GM18858 (cell line): Measurements from ENCODE around the gene SYNE3.

Source experiments
- ATAC-seq: cut with Tn5 transposase; IDR thresholded peaks from one replicate; pipeline ENCODE4 v1.9.1; 2021; ENCODE audit not compliant: unreplicated experiment

SYNE3 gene, protein sequence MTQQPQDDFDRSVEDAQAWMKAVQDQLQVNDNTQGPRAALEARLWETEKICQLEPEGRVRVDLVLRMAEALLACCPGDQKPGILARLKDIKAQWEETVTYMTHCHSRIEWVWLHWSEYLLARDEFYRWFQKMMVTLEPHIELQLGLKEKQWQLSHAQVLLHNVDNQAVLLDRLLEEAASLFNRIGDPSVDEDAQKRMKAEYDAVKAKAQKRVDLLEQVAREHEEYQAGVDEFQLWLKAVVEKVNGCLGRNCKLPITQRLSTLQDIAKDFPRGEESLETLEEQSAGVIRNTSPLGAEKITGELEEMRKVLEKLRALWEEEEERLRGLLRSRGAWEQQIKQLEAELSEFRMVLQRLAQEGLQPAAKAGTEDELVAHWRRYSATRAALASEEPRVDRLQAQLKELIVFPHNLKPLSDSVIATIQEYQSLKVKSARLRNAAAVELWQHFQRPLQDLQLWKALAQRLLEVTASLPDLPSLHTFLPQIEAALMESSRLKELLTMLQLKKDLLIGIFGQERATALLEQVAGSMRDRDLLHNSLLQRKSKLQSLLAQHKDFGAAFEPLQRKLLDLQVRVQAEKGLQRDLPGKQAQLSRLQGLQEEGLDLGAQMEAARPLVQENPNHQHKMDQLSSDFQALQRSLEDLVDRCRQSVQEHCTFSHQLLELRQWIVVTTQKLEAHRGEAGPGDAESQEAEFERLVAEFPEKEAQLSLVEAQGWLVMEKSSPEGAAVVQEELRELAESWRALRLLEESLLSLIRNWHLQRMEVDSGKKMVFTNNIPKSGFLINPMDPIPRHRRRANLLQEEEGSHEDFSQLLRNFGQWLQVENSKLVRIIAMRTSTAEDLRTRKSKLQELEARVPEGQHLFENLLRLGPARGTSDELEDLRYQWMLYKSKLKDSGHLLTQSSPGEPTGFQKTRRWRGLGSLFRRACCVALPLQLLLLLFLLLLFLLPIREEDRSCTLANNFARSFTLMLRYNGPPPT

DNA sequence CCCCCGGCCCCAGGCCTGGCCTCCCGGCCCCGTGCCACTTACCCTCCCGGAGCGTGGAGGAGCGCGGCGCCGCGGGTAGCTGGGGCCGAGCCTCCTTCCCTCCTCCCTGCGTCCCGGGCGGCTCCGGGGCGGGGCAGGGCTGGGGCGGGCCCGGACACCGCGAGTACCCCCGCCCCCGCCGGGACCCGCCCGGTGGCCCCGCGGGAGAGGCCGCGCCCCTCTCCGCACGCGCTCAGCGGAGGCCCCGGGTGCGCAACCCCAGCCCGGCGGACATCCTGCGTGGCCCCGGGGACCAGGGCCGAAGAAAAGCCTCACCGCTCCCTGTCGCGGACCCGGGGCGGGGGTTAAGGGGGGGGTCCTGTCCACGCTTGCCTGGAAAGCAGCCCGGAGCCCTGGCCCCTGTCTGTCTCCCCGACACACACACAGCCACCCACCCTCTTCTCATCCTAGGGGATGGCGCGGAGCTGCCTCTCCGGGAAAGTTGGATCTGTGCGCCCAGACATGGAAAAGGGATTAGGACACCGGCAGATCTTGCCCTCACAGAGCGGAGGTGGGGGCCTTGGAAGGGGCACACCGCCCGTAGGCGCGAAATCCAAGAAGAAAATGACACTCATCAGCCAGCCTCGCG is at the start of gene SYNE3:
SYNE3 (minus strand) TSS at position 97 of the 628 bp plus-strand sequence. CDS start 40,829 bp downstream, outside the sequence.
- no peak for ATAC-seq

DNA sequence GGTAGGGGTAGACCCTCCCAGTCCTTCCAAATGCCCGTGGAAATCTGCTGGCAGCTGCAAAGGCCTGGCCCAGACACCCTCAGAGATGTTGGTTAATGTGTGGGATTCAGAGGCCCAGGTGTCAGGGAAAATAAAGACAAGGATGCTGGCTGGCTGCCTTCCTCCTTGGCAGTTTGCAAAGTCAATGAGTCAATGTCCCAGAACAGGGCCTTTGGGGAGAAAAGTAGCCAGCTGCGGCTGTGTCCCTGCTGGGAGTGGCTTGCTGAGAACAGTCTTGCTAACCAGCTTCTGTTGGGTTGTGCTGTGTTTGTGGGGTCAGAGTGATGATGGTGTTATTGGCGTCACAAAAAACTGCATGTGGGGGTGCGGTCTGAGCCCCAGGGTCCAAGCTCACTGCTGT is 47.6 kb upstream of the SYNE3 start:
- ATAC-seq: no peak

DNA sequence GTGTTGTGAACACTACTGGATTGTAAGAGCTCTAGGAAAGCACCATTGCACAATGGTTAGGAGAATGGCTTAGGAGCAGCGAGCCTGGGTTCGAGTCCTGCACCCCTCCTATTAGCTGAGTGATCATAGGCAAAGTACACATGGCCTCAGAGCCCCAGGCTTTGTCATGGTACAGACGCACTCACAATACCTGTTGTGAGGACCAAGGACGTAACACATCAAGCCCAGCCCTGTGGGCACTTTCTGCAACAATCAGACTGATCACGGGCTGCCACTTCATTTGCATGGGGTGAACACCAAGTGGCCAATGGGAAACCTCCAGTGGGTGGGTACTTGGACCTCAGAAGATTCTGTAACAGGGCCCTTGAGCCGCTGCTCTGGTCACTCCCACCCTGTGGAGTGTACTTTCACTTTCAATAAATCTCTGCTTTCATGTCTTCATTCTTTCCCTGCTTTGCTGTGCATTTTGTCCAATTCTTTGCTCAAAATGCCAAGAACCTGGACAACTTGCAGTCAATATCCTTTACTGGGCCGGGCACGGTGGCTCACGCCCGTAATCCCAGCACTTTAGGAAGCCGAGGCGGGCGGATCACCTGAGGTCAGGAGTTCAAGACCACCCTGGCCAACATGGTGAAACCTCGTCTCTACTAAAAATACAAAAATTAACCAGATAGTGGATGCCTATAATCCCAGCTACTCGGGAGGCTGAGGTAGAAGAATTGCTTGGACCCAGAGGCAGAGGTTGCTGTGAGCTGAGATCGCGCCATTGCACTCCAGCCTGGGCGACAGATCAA is 46.6 kb upstream of the SYNE3 start:
- ATAC-seq: no peak

DNA sequence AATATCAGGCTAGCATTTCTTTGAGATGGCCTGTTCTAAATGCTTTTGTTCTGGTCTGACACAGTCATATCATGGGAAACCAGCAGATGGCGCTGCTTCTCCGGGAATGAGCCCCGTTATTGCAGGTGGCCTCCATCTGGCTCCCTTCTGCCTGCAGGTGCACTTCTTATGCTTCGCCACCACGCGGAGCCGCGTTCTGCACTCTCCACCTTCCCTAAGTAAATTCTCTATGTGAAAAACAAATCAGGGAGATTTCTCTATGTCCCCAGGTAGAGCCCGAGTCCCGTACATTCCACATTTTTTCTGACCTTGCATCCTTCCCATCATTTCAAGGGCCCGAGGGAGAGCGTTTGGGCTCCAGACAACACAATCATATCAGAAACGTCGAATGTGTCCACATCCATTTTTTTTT is 44.6 kb upstream of the SYNE3 start:
- peak; percentile 82 for ATAC-seq

DNA sequence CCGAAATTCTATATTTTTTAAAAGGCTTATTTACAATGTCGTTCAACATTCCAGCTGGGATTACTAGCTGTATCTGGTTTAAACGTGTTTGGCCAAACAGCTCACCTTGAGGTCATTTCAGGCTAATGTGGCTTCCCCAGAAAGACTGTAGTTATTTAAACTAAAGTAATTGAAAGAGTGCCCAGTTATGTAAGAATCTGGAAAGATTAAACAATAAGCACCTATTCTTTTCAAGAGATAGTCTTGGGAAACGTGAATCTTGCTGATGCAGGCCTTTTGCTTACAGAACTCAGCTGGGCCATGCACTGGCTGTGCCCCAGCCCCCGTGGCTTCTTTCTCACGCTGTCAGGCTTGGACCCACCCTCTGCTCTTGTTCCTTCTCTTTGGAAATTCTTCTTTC is 42.8 kb upstream of the SYNE3 start:
- ATAC-seq: no peak

DNA sequence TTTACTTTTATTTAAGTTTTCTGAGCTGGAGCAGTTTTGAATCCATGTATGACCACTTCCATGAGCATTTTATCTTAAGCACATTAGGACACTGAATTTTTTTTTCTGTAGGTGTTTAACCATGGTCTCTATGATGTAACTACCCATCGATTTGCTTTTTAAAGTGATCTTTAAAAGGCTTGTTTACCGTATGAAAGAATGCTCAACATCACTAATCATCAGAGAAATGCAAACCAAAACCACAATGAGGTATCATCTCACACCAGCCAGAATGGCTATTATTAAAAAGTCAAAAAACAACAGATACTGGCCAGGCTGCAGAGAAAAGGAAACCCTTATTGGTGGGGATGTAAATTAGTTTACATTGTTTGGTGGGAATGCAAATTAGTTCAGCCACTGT is 41.4 kb upstream of the SYNE3 start:
- no peak for ATAC-seq

DNA sequence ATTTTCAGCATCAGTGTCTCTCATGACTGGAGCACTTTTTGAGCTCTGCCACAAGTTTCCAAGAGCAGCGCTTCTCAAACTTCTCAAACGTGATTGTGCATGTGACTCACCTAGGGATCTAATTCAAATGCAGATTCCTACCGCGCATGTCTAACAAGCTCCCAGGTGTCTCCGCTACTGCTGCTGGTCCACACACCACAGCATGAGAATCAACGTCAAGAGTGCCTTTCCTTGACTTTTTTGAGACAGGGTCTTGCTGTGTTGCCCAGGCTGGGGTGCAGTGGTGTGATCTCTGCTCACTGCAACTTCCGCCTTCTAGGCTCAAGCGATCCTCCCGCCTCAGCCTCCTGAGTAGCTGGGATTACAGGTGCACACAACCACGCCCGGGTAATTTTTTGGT is 40.8 kb upstream of the SYNE3 start:
- ATAC-seq: no peak

DNA sequence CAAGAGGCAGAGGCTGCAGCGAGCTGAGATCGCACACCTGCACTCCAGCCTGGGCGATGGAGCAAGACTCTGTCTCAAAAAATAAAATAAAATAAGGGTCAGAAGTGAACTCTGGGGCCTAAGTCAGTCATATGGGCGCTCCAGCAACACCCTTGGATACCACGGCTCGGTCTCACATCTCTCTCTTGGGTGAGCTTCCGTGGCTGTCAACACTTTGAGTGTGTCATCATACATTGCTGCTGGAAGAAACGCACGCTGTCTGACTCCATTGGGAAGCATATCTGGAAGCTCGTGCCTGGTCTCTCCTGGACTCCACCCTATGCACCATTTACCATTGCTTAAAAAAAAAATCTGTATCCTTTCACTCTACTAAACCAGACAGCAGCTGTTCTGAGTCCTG is 38.6 kb upstream of the SYNE3 start:
- ATAC-seq: no peak

DNA sequence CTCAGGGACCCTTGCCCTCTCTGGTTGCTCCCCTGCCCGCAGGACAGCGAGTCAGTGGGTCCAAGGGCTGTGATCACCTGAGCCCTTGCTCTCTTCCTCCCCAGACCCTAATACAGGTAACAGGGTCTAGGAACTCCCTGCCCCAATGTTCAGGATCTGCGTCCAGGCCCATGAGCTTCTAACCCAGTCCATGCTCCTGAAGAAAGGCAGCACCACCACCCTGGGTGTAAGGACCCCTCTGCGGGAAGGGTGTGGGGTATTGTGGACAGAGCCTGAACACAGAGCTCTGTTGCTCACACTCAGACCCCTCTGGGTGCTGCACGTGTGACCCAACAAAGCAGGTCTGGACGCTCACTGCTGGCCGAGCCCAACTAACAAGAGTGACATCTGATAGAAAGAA is 36.7 kb upstream of the SYNE3 start:
- no peak for ATAC-seq

DNA sequence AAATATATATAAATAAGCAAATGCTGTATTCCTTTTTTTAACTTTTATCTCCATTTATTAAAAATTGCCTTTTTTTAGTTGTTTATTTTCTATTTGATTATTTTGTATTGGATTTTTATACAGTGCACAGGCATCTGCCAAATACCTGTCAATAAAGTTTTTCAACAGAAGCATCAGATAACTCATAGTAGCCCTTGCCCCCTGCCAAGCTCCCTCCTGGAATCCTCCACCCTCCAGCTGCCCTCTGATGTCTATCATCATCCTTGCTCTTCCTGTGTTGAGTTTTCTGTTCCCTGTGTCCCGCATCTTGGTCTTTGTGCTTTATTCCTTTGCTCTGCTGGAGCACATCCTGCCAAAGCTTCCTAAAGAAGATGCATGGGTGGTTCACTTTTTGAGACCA is 35.0 kb upstream of the SYNE3 start:
- no peak for ATAC-seq

DNA sequence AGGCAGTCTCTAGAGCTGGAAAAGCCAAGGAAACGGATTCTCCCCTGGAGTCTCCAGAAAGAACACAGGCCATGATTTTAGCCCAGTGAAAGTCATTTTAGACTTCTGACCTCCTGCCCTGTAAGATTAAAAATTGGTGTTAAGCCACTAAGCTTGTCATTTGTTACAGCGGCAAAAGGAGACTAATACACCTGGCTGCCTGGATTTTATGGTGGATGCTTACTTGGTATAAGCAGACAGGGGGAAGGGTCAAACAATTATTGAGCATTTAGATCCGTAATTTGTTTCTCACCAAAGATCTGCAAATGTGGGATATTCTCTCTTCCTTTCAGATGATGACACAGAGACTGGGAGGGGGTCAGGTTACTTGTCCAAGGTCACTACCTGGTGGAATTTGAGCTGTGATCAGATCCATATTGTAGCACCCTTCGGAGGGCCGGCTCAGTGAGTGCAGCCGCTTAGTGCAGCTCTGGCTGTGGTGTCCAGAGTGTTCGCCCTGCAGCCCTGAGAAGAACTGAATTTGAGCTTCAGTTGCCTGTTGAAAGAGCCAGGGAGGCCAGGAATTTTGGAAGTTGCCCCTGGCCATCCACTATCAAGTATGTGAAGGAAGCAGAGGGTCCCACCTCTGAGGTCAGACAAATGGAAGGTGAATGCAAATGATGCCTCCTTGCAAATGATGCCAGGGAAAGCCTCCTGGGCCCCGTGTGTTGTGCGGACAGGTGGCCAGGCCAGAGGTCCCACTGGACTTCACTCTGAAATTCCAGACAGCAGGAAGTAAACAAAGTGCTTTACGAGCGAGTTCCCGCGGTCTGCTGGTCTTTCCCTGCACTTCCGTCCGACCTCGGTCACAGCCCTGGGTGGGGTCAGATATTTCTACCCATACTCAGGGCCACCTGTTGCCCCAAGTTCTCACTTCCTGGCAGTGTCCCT is 33.5 kb upstream of the SYNE3 start:
- ATAC-seq: no peak

DNA sequence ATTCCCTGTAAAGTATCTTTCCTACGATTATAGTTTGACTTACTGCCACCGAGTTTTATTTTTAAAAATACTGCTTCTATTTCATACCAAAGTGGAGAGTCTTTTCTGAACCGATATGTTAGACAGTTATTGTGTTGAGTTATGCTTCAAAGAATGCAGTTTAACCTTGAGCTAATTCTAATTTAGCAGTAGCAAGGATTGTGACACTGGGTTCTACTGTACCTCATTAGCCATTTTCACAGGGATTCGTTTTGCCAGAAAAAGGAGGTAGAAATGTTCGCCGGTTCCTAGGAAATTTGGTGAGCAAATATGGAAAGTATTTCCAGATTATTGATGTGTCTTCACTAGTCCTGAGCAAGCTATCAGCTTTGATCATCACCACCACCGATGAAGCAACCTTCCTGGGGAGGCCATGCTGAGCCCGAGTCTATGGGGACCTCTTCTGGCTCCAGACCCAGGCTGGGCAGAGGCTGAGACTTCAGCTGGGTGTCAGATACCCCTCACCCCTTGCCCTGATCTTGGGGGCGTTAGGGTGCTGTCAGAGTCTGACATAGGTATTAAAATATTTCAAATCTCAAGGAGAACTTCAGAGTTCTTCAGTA is 32.0 kb upstream of the SYNE3 start:
- ATAC-seq: no peak

DNA sequence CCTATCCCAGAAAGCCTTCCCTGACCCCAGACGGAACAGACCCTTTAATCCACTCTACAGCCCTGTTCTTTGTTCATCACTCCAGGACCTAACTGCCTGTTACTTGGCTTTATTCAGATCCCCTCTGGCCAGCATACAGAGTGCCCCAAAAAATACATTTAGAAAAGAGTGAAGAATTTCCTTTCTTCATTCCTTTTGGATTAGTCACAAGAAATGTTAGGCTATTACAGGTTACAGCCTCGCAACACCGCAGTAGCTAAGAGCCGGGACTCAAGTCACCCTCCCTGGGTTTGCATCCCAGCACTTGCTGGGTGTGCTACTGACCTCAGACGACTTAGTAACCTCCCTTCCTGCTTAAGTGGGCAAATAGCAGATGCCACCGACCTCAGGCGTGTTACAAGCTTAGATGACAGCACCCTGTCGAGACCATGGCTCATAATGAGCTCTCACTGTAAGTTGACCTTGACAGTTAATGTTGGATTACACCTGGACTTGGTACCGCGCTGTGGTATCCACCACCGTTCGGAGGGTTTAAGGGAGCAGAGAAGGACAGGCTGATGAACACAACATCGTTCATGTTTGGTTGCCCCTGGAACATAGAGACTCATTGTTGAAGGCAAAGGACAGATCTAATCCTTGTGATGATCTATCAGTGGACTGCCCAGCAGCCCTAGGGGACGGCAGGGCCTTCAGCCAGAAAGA is 31.3 kb upstream of the SYNE3 start:
- ATAC-seq: no peak

DNA sequence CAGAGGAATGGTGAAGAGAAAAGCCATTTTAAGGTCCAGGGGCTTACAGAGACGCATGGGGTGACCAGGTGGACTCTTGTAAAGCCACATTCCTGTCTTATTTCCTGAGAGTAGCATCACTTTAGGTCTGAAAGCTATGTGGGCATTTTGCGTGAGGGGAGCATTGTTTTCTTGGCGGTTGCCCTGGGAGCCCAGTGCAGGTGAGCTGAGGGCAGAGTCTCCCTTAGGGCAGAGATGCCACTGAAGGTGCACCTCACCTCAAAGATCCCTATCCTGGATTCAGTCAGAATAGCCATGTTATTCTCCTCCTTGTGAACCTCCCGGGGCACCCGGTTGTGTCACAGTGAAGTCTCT is 30.8 kb upstream of the SYNE3 start:
- ATAC-seq: no peak

DNA sequence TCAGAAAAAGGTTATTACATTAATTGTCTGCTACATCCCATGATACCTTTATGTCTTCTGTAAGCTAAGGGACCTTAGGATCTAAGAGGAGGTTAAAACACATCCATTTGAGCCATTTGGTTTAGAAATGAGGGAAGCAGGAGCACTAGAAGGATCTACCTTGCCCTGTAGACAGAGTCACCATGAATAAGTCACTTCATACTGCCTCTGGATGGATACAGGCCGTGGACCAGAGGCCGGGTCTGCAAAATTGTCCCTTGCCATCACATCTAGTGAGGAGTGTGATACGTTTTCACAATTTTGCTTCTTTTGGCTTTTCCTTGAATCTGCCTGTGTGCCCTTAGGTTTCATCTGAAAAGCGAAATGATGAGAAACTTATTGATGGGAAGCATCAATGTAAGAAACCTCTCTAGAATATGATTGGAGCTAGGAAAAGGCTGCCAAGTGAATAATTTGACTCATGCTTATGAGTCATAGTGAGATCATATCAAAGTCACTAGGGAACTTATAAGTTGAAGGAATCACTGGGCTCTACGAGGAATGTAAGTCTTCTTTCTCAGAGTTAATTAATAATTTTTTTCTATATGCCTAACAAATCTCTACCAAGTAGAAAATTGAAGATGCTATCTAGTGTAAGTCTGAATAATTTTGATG is 29.2 kb upstream of the SYNE3 start:
- ATAC-seq: no peak

DNA sequence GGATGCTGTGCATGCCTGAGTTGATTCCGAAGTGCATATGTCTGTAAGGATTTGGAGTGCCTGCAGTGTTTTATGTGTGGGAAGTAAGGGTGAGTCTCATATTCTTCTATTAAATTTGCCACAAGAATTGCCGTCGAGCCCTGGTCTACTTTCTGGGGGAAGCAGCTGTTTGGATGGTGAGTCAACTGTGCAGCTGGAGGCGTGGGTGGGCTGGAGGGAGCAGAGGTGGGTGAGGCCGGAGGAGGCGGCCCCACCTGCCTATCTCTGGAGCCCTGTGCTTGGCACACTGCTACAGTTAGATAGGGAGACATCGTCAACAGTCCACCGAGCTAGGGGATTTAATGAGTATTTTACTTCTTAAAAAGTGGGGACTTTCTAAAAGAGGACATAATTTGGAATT is 28.1 kb upstream of the SYNE3 start:
- ATAC-seq: no peak

DNA sequence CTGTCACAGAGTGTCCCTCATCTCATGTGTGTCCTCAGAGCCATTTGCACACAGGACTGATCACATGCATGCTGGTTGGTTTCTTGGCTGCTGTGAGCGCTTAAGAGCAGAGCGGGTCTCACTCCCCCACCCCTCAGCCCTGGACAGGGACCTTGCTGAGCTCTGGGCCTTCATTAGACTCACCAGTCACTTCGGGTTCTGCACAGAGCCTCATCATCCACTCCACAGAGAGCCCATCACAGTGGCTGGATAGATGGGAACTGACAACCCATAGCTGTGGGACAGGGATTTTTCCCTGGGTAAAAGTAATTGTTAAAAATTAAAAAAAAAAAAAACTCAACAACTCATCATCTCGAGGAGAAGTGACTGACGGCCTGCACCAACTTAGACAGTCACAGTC is 26.6 kb upstream of the SYNE3 start:
- no peak for ATAC-seq
